ENCODE data around the gene CCL21.
"Not testable (repeated sequence)": the region's sequence is repeated elsewhere in the genome, so short reads cannot be mapped to it uniquely, and the experiment has no call there.

Gene CCL21, protein sequence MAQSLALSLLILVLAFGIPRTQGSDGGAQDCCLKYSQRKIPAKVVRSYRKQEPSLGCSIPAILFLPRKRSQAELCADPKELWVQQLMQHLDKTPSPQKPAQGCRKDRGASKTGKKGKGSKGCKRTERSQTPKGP

DNA sequence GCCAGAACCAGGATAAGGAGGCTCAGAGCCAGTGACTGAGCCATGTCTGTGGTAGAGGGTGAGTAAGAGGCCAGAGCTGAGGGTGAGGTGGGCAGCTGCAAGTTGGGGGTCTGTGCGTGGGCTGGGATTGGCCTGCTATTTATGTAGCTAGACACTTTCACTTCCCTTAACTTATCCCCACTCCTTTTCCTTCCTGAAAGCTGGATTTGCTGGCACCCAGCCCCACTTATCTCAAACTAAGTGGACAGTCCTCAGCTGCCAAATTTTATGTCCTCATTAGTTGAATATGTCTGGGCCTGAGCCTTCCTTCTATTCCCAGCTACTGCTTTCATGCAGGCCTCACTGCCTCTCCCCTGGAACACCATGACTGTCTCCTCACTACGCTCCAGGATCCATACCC is at the start of gene CCL21:
Gene CCL21 (minus strand): TSS at position 114 of the 400 bp plus-strand sequence. CDS start 70 bp downstream, at position 44.
- DNase-seq (ENCODE audit: low read depth), result no peak

DNA sequence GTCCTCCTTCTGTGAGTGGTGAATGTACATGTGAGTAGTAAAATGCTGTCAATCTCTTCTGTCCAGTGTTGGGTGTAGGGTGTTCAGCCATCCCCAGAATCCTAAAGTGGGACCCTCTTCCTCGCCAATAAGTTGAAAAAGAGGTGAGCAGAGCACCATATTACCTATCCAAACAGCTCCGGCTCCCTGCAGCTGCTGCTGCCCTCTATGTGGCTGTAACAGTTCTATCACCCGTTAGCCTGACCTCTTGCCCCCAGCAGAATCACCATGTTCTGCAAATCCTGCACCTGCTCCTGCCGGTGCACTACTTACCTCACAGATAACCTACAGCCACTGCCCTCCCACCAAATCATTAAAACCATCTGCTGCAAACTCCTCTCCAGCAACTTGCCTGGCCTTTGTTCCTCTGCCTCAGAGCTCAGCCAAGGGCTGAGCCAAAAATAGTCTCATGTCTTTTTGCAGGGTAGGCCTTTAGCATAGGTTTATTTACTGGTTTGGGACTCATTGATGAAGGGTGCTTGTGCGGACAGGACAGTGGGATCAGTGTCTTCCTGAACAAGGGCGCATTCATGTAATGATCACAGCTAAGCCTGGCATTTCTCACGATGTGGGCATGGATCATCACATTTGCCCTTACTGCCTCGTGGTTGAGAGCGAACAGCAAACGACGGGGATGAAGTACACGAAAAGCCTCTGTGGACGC is 49.6 kb upstream of the CCL21 start:
- no peak for DNase-seq (ENCODE audit: low read depth)

GRCh38 chr9:34750320-34750719 is 40.4 kb upstream of the CCL21 start:
- DNase-seq (ENCODE audit: low read depth), result not testable (repeated sequence)

DNA sequence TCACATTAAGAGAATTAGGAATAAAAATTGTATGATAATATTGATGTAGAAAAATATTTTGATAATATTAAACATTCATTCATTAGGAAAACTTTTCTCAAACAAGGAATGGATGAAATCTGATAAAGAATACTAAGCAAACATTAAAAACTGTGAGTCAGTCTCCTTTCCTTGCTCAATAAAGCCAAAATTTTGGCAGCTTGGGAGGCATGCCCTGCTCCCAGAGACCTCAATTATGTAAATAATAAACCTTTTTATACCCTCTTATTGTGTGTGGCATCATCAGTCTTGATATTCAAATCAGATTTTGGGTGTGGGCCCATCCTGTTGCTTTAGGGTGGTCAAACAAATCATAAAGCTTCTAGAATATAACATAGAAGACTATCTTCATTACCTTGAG is 36.6 kb upstream of the CCL21 start:
- DNase-seq (ENCODE audit: low read depth), result no peak

DNA sequence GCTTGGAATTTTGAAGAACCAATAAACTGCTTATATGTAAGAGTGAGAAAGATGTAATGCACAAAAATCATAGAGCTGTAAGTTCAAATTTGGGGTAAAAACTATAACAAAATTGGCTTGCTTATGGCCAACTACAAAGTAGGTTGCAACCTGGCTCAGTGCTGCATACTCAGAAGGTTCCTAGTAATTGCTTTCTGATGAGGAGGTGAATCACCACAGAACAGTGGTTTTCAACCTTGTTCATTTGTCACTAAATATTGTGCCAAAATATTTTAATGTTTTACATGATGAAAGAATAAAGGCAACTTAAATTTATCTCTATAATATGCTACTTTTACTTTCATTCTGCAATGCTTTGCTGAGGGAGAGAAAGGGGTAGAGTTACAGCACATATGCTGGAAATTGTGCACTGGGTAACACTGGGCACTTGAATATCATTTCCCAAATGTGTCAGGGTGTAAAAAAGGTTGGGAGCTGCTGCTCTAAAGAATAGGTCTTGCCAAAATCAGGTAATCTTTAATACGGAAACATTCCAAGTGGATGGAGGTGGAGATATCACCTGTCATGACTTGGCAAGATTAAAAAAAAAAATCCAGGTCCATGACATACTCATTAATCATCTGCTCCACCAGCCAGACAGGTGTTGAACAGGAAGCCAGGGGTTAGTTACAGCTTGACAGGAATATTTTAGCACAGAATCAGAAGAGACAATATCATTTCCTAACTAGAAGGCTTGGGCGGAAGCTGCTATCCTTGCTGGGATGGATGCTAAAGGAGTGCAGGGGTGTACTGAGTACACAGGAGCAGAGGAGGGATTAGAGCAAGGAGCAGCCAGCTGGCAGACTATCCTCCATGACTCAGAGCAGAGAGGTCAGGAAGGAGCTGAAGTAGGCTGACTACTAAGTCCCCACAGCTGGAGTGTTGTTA is 34.6 kb upstream of the CCL21 start:
- no peak for DNase-seq (ENCODE audit: low read depth)

DNA sequence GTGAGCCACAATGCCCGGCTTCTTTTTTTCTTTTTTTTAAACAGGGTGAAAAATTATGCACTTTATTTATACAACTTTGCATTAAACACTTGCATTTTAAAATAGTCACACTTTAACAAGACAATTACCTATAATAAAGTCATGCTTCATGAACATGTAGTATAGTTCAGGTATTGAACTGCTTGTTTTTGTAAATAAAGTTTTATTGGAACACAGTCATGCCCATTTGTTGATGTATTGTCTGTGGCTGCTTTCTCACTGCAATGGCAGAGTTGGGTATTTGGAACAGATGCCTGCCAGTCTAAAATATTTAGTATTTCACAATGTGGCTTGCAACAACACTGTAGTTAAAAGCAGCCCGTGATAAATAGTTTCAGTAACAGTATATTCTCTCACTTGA is 32.8 kb upstream of the CCL21 start:
- no peak for DNase-seq (ENCODE audit: low read depth)

DNA sequence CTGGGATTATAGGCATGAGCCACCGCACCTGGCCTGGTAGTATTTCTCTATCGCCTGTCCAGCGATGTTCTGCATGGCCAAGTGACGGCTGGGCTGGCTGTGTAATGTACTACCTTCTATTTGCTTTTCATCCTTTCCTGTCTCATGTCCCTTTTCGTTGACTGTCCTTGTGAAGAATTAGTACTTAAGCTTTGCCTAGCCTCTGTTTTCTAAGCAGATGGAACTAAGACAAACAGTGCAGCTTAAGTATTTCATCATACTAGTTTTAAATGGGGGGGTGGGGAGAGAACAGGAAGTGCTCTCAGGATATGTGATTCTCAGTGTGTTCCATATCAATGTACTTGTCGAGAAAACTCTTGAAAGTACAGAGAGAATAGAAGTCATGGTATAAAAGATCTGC is 31.7 kb upstream of the CCL21 start:
- DNase-seq (ENCODE audit: low read depth), result no peak

DNA sequence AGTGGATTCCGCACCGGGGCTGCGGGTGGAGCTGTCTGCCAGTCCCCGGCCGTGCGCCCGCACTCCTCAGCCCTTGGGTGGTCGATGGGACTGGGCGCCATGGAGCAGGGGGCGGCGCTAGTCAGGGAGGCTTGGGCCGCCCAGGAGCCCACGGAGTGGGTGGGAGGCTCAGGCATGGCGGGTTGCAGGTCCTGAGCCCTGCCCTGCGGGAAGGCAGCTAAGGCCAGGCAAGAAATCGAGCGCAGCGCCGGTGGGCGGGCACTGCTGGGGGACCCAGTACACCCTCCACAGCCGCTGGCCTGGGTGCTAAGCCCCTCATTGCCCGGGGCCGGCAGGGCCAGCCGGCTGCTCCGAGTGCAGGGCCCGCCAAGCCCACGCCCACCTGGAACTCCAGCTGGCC is 30.2 kb upstream of the CCL21 start:
- DNase-seq (ENCODE audit: low read depth), result not testable (repeated sequence)

DNA sequence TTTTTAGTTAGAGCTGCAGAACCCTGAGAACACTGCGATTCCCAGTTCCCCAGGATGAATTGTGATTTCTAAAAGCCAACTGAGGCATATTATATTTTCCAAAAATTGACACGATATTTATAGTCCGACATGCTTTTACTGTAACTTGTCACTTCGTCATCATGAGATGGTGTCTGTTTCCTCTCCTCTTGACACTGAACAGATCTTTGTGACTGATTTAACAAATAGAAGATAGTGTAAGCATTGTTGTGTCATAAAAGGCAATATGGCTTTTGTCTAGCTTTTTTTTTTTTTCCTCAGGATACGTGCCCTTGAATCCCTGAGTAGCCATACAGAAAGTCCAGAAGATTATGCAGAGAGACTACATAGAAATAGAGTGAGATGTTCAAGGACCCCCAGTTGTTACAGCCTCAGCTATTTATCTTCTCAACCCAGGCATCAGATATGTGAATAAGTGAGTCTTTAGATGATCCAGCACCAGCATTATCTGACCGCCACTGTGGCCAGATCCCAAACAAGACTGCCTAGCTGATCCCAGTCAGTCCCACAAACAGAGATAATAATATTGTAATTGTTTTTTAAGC is 27.8 kb upstream of the CCL21 start:
- no peak for DNase-seq (ENCODE audit: low read depth)

DNA sequence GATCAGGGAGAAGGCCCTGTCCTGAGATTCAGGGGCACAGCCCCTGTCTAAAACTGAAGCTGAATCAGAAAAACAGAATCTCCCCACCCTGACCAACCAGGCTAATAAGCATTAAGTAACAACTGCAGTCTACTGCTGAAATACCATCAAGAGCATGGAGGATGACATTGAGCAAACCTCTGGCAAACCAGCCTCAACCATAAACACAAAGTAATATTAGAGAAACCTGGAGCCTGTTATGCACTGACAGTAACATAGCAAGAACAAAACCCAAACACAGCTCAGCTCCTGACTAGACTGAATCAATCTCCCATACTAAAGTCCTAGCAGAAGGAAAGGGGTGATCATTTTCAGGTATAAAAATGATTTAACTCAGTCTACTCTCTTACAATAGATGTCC is 24.8 kb upstream of the CCL21 start:
- no peak for DNase-seq (ENCODE audit: low read depth)

- DNase-seq (ENCODE audit: low read depth), result no peak
Measured at GRCh38 chr9:34732886-34733285, 22.9 kb upstream of the CCL21 start.

GRCh38 chr9:34732478-34732877 is 22.5 kb upstream of the CCL21 start:
- no peak for DNase-seq (ENCODE audit: low read depth)

- DNase-seq (ENCODE audit: low read depth), result no peak
Measured at GRCh38 chr9:34723141-34723540, 13.2 kb upstream of the CCL21 start.

DNA sequence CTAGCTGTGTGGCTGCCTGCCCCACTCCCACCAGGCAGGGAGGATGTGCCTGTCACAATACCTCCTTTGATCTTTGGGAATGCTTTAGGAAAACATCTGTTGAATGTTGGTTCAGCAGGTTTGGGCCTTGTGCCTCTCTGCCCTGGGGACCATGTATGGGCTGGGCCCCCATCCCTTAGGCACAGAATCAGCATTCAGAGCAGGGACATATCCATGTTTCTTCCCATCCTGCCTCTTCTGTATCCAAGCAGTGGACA is 9.8 kb upstream of the CCL21 start:
- not testable (repeated sequence) for DNase-seq (ENCODE audit: low read depth)

GRCh38 chr9:34719021-34719768 is 9.3 kb upstream of the CCL21 start:
- DNase-seq (ENCODE audit: low read depth), result no peak

DNA sequence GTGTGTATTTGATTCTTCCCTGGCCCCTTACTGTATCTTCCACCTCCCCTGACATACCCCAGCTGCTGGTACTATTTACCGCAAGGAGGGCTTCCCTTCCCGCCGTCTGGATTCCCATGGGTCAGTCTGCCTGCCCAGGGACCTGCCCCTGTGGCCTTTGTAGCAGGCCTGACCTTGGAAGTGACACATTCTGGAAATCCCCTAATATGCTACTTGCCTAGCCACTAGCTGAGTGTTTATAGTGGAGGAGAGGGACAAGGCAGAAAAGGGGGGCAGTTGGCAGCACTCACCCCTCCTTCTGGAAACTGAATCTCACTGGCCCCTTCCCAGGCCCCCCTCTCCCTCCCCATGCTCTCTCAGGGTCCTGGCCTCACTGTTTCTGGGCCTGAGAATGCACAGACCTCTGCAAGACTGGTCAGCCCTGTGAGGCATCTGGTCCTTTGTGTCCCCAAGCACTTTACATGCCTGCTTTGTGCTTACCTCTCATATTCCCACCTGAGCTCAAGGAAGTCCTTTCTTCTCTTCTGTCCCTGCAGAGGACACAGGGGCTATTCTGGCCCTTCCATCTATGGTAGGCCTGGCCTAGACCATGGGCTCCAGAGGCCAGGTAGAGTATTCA is 8.2 kb upstream of the CCL21 start:
- no peak for DNase-seq (ENCODE audit: low read depth)

DNA sequence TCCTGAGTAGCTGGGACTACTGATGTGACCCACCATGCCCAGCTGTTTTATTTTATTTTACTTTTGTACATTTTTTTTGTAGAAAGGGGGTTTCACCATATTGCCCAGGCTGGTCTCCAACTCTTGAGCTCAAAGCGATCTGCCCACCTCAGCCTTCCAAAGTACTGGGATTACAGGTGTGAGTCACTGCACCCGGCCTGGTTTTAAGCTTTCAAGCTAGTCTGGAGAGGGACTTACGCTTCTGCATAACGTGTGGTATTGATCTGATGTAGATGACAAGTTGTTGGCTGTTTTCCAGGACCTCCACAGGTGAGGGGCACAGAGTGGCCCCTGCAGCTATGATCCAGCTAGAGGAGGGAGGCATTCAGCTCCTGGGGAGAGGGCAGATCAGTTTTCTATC is 6.8 kb upstream of the CCL21 start:
- no peak for DNase-seq (ENCODE audit: low read depth)

DNA sequence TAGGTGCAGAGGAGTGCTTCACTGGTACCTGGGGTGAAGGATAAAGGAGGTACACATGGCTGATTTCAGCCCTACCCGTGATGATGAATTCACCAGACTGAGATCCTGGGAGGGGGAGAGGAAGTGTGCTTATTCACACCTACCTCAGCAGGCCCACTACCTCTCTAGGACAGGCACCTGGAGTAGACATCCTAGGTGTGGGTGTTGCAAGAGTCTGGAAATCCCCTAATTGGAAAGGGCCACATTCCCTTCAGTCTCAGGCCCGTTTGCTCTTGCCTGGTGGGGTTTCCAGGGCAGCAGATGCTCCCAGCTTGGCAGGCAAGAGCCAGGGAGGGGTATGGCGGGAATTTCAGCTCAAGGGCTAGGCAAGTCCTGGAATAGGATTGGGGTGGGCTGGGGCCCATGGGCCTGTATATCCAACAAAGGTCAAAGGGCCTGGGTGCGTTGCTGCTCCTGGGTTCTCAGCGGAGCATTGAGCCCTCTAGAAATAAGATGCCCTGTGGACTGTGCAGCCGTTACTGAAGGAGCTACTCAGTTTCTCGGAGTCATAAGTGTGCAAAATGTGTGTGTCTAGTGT is 5.8 kb upstream of the CCL21 start:
- no peak for DNase-seq (ENCODE audit: low read depth)

- no peak for DNase-seq (ENCODE audit: low read depth)
Measured at GRCh38 chr9:34714007-34714406, 4.1 kb upstream of the CCL21 start.

GRCh38 chr9:34712140-34712539 is 2.2 kb upstream of the CCL21 start:
- no peak for DNase-seq (ENCODE audit: low read depth)

- no peak for DNase-seq (ENCODE audit: low read depth)
Measured at GRCh38 chr9:34709196-34709978, 549 bp downstream of the CCL21 start.
